VCaP (cell line): ENCODE results near the gene RDH14.

Source experiments
- H3K27ac ChIP-seq: fragments of 450-650 bp; 2 replicates; pipeline ENCODE4 v1.5.1; 2017
- TF ChIP-seq, protein P1 (sequence below): fragments of 450-650 bp; conservative IDR thresholded peaks from 2 replicates; pipeline ENCODE4 v1.5.1; 2017; ENCODE audit warnings: mild to moderate bottlenecking, moderate library complexity

The RDH14 gene

GRCh38 chr2:18551169-18551568 is 9.3 kb downstream of the RDH14 start:
- TF ChIP-seq, protein P1, sequence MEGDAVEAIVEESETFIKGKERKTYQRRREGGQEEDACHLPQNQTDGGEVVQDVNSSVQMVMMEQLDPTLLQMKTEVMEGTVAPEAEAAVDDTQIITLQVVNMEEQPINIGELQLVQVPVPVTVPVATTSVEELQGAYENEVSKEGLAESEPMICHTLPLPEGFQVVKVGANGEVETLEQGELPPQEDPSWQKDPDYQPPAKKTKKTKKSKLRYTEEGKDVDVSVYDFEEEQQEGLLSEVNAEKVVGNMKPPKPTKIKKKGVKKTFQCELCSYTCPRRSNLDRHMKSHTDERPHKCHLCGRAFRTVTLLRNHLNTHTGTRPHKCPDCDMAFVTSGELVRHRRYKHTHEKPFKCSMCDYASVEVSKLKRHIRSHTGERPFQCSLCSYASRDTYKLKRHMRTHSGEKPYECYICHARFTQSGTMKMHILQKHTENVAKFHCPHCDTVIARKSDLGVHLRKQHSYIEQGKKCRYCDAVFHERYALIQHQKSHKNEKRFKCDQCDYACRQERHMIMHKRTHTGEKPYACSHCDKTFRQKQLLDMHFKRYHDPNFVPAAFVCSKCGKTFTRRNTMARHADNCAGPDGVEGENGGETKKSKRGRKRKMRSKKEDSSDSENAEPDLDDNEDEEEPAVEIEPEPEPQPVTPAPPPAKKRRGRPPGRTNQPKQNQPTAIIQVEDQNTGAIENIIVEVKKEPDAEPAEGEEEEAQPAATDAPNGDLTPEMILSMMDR: no peak
- H3K27ac ChIP-seq: no peak overlapping the region

DNA sequence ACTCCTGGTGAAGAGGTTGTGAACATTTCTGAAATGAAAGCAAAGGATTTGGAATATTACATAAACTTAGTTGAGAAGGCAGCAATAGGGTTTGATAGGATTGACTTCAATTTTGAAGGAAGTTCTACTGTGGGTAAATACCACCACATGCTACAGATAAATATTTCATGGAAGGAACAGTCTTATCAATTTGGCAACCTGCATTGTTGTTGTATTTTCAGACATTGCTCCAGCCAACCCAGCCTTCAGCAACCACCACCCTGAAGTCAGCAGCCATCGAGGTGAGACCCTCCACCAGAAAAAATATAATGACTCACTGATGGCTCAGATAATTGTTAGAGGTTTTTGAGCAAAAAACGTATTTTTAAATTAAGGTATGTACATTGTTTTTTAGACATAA is 10.0 kb downstream of the RDH14 start:
- TF ChIP-seq, protein P1: no peak
- no peak overlapping the region for H3K27ac ChIP-seq

DNA sequence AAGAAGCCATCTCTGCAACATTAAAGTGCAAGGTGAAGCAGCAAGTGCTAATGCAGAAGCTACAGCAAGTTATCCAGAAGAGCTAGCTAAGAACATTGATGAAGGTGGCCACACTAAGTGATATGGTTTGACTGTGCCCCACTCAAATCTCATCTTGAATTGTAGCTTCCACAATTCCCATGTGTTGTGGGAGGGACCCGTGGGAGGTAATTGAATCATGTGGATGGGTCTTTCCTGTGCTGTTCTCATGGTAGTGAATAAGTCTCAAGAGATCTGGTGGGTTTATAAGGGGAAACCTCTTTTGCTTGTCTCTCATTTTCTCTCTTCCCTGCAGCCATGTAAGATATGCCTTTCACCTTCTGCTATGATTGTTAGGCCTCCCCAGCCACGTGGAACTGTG is 11.4 kb downstream of the RDH14 start:
- TF ChIP-seq, protein P1: no peak
- no peak overlapping the region for H3K27ac ChIP-seq

DNA sequence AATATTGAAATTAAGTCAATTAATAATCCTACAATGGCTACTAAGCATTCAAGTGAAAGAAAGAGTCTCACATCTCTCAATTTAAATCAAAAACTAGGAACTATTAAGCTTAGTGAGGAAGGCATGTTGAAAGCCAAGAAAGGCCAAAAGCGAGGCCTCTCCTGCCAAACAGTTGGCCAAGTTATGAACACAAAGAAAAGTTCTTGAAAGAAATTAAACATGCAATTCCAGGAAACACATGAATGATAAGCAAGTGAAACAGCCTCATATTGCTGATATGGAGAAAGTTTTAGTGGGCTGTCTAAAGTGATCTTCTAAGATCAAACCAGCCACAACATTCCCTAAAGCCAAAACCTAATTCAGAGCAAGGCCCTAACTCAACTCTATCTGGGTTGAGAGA is 11.8 kb downstream of the RDH14 start:
- TF ChIP-seq, protein P1: no peak
- H3K27ac ChIP-seq: no peak overlapping the region

DNA sequence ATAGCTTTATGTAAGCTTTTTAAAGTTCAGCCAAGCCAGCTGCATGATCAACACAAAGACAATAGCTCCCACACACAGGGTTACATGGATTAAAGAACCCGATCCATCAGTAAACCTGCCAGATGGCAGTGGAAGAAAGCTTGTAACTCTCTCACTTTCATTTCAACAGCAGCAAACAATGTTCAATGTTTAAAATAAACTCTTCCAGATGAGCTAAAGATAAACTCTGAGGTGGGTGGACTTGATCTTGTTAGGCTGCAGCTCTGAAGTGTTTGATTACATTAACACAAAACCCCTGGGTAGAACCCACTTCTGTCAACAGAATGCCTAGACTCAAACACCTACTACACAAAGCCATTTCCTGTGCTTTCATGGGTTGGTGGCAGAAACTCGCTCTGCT is 13.9 kb downstream of the RDH14 start:
- no peak overlapping the region for H3K27ac ChIP-seq

DNA sequence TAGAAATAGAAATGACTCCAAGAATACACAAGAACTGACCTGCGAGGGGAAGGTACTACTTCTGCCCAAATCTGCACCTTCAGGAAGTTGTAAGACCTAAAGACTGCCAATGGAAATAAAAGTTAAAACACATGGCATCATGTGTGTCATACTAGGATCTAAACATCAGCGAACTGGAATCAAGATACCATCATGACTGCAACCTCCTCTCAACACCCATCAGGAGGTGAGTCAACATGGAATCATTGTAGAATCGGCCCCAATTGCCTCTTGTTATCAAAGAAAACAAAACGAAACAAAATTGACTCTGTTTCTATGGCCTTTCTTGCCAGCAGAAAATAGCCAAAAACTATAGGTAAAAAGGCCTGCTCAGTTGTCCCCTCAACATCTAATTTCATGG is 15.1 kb downstream of the RDH14 start:
- TF ChIP-seq, protein P1: no peak
- H3K27ac ChIP-seq: no peak overlapping the region

More for the DNA sequence above, 13.9 kb downstream of the RDH14 start:
- TF ChIP-seq, protein P1: no peak

DNA sequence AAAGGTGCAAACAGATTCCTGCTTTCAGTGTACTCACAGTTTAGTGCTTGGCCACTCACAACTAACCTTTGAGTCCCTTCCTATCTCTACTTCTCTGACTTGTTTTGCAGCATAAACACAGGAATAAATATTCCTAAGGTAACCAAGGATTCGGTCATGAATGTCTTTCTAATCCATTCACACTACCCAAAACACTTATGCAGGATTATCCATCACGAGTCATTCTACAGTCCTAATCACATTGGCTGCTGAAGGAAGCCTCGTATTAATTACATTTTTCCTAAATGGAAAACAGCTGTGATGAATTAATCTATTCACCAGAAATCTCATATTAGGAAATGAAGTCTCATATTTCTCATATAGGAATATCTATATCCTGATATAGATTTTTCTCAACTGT is 16.3 kb downstream of the RDH14 start:
- no peak overlapping the region for H3K27ac ChIP-seq
- TF ChIP-seq, protein P1: no peak

GRCh38 chr2:18540872-18541271 is 19.6 kb downstream of the RDH14 start:
- TF ChIP-seq, protein P1: no peak

More at GRCh38 chr2:18540872-18541271, 19.6 kb downstream of the RDH14 start:
- H3K27ac ChIP-seq: no peak overlapping the region
